GM19035 (cell line): ENCODE data around the gene ADCY7.
"Not testable (repeated sequence)": the region's sequence is repeated elsewhere in the genome, so short reads cannot be mapped to it uniquely, and the experiment has no call there.

Experiments used
- ATAC-seq: cut with Tn5 transposase; IDR thresholded peaks from one replicate; pipeline ENCODE4 v1.9.1; 2021; ENCODE audit not compliant: unreplicated experiment

Gene ADCY7

GRCh38 chr16:50266337-50267091 lies at the start of gene ADCY7:
Gene ADCY7 (plus strand): TSS chr16:50266551. CDS start chr16:50288180, 21,629 bp downstream.
- ATAC-seq = peak; percentile 83

- no peak for ATAC-seq
These were observed 46.9 kb upstream of the ADCY7 start for GRCh38 chr16:50219402-50219975.

- no peak for ATAC-seq
These were observed 42.1 kb upstream of the ADCY7 start for GRCh38 chr16:50224286-50224685.

- ATAC-seq = no peak
These were observed 39.2 kb upstream of the ADCY7 start for GRCh38 chr16:50227120-50227519.

GRCh38 chr16:50227665-50228064 lies 38.7 kb upstream of the ADCY7 start:
- no peak for ATAC-seq

GRCh38 chr16:50228364-50228868 lies 37.9 kb upstream of the ADCY7 start:
- ATAC-seq = no peak

- ATAC-seq = no peak
These were observed 37.1 kb upstream of the ADCY7 start for GRCh38 chr16:50229149-50229726.

GRCh38 chr16:50234771-50235556 lies 31.4 kb upstream of the ADCY7 start:
- no peak for ATAC-seq

- ATAC-seq = no peak
These were observed 30.8 kb upstream of the ADCY7 start for GRCh38 chr16:50235581-50235980.

- ATAC-seq = no peak
These were observed 28.0 kb upstream of the ADCY7 start for GRCh38 chr16:50238314-50238713.

- ATAC-seq = no peak
These were observed 27.5 kb upstream of the ADCY7 start for GRCh38 chr16:50238868-50239301.

GRCh38 chr16:50243024-50243423 lies 23.3 kb upstream of the ADCY7 start:
- not testable (repeated sequence) for ATAC-seq

- no peak for ATAC-seq
These were observed 22.2 kb upstream of the ADCY7 start for GRCh38 chr16:50244140-50244503.

- no peak for ATAC-seq
These were observed 21.6 kb upstream of the ADCY7 start for GRCh38 chr16:50244504-50245416.

GRCh38 chr16:50245417-50246298 lies 20.7 kb upstream of the ADCY7 start:
- peak; percentile 81 for ATAC-seq

- peak; percentile 25 for ATAC-seq
These were observed 19.8 kb upstream of the ADCY7 start for GRCh38 chr16:50246299-50247122.

- ATAC-seq = no peak
These were observed 19.0 kb upstream of the ADCY7 start for GRCh38 chr16:50247123-50247905.
